ENCODE data around the gene TEAD3. TPM values are rescaled to one million over a fixed set of nuclear protein-coding genes. Genes with fewer than 3 reads are reported as not detected.

The TEAD3 gene
- total and polyA plus RNA-seq, 2 of the 4 experiments (the other 2 are of a cell fraction), result 5.2 to 28.0 TPM

- peaks cover 20% of the 10 kb centered on the region for H3K36me3 ChIP-seq (ENCODE audit: control insufficient read depth, insufficient read depth, low read length)
- no peak overlapping the region for H2BK120ac ChIP-seq (ENCODE audit: low read depth, low read length)
- H3K14ac ChIP-seq (replicated peaks; ENCODE audit: low read depth, low read length), result no peak overlapping the region
- TF ChIP-seq RAD21 (IDR thresholded peaks at IDR 0.05; ENCODE audit: low read length), result no peak
- TF ChIP-seq POLR2A (IDR thresholded peaks at IDR 0.05; ENCODE audit: low read depth, low read length), result no peak
- no peak for TF ChIP-seq RCOR1 (IDR thresholded peaks at IDR 0.05; ENCODE audit: insufficient replicate concordance, low read length)
- no peak for TF ChIP-seq NFE2L2 (IDR thresholded peaks at IDR 0.05; ENCODE audit: low read depth, low read length)
- no peak for TF ChIP-seq RFX5 (IDR thresholded peaks at IDR 0.05; ENCODE audit: low read depth, low read length)
- H3K9ac ChIP-seq (ENCODE audit: low read depth, low read length), result no peak overlapping the region
- H3K4me1 ChIP-seq (ENCODE audit: control insufficient read depth, insufficient read depth, low read length), result no peaks in the 10 kb centered on the region
- H3K18ac ChIP-seq (ENCODE audit: low read depth, low read length), result no peak overlapping the region
- H2AK9ac ChIP-seq (replicated peaks; ENCODE audit: low read depth, low read length, poor library complexity), result peak overlapping the region; percentile 55
- DNase-seq (no peak), ATAC-seq (ENCODE audit: low read depth) (no peak)
- H3K4ac ChIP-seq (ENCODE audit: low read depth, low read length), result no peak overlapping the region
- no peak overlapping the region for H2BK5ac ChIP-seq (ENCODE audit: low read depth, low read length, poor library complexity, severe bottlenecking)
- intact Hi-C loops (cut with micrococcal nuclease), result no loop called here
- no peaks in the 10 kb centered on the region for H3K27me3 ChIP-seq (ENCODE audit: control insufficient read depth, insufficient read depth, low read length)
- H2BK15ac ChIP-seq (ENCODE audit: low read depth, low read length), result no peak overlapping the region
- no peak overlapping the region for H2AFZ ChIP-seq (replicated peaks; ENCODE audit: low read length, poor library complexity)
- no TSS peak for BruUV-seq (replicated peaks)
- no peak overlapping the region for H3K27ac ChIP-seq (ENCODE audit: insufficient read depth, low read length)
- no peaks in the 10 kb centered on the region for H3K9me3 ChIP-seq (ENCODE audit: control insufficient read depth, insufficient read depth, low read length)
- no peak overlapping the region for H3K4me3 ChIP-seq (ENCODE audit: insufficient read depth, low read depth, low read length)
- no peaks in the 10 kb centered on the region for H3K79me1 ChIP-seq (ENCODE audit: low read depth in 1 of 2, low read length in 2 of 2)
- no peak overlapping the region for H4K5ac ChIP-seq (ENCODE audit: low read depth, low read length)
- ChIA-PET POLR2A (ENCODE audit: unreplicated experiment) (no interaction called here), CTCF (interaction anchor here (0.6 kb wide), 2 partner anchors 14 to 21 kb away, joined by 3 to 4 read pairs; no protein-coding TSS in a partner anchor)
- H4K20me1 ChIP-seq (ENCODE audit: insufficient read depth, low read length), result peaks cover under 1% of the 10 kb centered on the region
- dilution Hi-C loops (cut with HindIII; ENCODE audit: low sequenced_read_pairs, unreplicated experiment), result no loop called here
- H4K8ac ChIP-seq (ENCODE audit: low read depth in 2 of 2, low read length in 2 of 2), result no peak overlapping the region
- H3K23ac ChIP-seq (ENCODE audit: low read depth, low read length), result no peak overlapping the region
- no peak overlapping the region for H2BK20ac ChIP-seq (ENCODE audit: low read depth, low read length)
- H2AK5ac ChIP-seq (ENCODE audit: low read depth, low read length), result no peak overlapping the region
- in situ Hi-C loops (cut with MboI; ENCODE audit: low sequenced_read_pairs), result no loop called here
- no peaks in the 10 kb centered on the region for H3K9me1 ChIP-seq (ENCODE audit: insufficient read depth, low read length)
- H4K91ac ChIP-seq (ENCODE audit: insufficient read depth, low read depth, low read length), result no peak overlapping the region
- H3K4me2 ChIP-seq (ENCODE audit: low read depth, low read length), result no peak overlapping the region
- 67% methylated on average over 1 of the region's 4 CpGs; no CpG with 5 or more reads in 1 of the 2 experiments for WGBS, 2 experiments (ENCODE audit: extremely low coverage in 2 of 2, insufficient read length in 1 of 2)
- no peak overlapping the region for H3K56ac ChIP-seq (ENCODE audit: extremely low read depth, insufficient read depth, low read length)
These were observed 33.6 kb downstream of the TEAD3 start for GRCh38 chr6:35463292-35463691.
